ENCODE data around the gene OPCML. TPM values are rescaled to one million over a fixed set of nuclear protein-coding genes. Genes with fewer than 3 reads are reported as not detected.

OPCML gene
- total and polyA plus RNA-seq, 4 donors = 16.6 to 70.3 (median 58.1) TPM

DNA sequence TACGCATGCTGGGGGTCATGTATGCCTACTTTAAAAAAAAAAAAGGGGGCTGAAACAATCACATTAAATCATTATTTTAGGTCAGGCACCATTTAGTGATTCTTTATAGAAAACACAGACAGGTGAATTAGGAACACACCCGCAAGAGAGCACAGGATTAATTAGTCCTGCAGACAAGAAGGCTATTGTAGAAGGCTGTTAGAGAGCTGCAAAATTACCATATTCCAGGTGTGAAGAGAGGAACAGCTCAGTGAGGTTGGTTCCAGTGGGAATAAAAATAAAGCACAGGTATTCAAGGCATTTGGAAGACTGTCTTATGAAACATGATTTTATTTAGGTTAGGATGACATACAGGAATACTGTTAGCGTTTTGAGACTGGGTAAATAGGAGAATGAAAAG lies 649.1 kb downstream of the OPCML start:
- Histone ChIP-seq H3K27ac (ENCODE audit: low read depth, low read length) (no peak overlapping the region), H3K9me3 (ENCODE audit: control insufficient read depth, insufficient read depth, low read length) (no peaks in the 10 kb centered on the region), H3K4me3 (ENCODE audit: low read depth, low read length) (no peak overlapping the region), H3K4me1 (ENCODE audit: control insufficient read depth, insufficient read depth, low read length) (peaks cover 16% of the 10 kb centered on the region), H3K27me3 (ENCODE audit: control insufficient read depth, insufficient read depth, low read length) (no peaks in the 10 kb centered on the region), H3K36me3 (ENCODE audit: control insufficient read depth, insufficient read depth, low read length) (no peaks in the 10 kb centered on the region)
- DNase-seq (ENCODE audit: low read depth in 4 of 6, low spot score in 6 of 6) = peak in 1 of 6 donors; percentile 14
- WGBS (ENCODE audit: insufficient coverage) = 100% methylated on average over 2 of the region's 3 CpGs

DNA sequence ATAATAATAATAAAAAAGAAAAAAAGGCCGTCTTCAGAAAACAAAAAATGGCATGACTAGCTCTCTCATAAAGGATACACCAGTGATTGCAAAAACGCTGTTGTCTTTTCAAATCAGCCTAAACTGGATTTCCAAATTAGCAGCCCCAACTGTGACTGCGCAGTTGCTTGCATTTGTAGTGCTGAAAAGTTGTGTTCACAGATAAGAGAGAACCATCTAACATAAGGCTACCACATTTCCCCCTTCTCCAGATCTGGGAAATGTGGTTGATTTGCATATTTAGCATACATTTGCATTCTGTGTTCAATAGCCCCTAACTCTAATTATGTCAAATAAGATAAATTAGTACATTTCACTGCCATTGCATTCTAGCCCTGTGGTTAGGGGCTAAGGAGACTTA lies 650.7 kb downstream of the OPCML start:
- Histone ChIP-seq H3K9me3 (ENCODE audit: control insufficient read depth, insufficient read depth, low read length) (no peaks in the 10 kb centered on the region), H3K27ac (ENCODE audit: low read depth, low read length) (no peak overlapping the region), H3K4me1 (ENCODE audit: control insufficient read depth, insufficient read depth, low read length) (peaks cover 8% of the 10 kb centered on the region), H3K27me3 (ENCODE audit: control insufficient read depth, insufficient read depth, low read length) (no peaks in the 10 kb centered on the region), H3K4me3 (ENCODE audit: low read depth, low read length) (no peak overlapping the region), H3K36me3 (ENCODE audit: control insufficient read depth, insufficient read depth, low read length) (no peaks in the 10 kb centered on the region)
- DNase-seq (ENCODE audit: low read depth in 4 of 6, low spot score in 6 of 6) = peak in 2 of 6 donors; percentile 69 to 88
- no CpG with 5 or more reads among the region's 3 CpGs for WGBS (ENCODE audit: insufficient coverage)

DNA sequence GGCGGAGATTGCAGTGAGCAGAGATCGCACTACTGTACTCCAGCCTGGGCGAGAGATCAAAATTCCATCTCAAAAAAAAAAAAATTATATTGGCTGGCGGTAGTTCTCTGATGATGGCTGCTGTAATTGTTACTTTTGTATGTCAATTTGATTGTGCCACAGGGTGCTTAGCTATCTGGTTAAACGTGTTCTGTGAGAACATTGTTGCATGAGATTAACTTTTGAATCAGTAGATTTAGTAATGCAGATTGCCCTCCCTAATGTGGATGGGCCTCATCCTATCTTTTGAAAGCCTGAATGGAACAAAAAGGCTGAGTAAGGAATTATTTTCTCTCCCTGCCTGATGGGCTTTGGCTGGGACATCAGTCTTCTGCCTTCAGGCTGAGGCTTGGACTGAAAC lies 654.2 kb downstream of the OPCML start:
- peaks cover 3% of the 10 kb centered on the region for H3K4me1 ChIP-seq (ENCODE audit: control insufficient read depth, insufficient read depth, low read length)
- 80% methylated on average over 2 of the region's 5 CpGs for WGBS (ENCODE audit: insufficient coverage)
- no peak overlapping the region for H3K4me3 ChIP-seq (ENCODE audit: low read depth, low read length)
- no peak overlapping the region for H3K27ac ChIP-seq (ENCODE audit: low read depth, low read length)
- no peaks in the 10 kb centered on the region for H3K9me3 ChIP-seq (ENCODE audit: control insufficient read depth, insufficient read depth, low read length)
- no peaks in the 10 kb centered on the region for H3K27me3 ChIP-seq (ENCODE audit: control insufficient read depth, insufficient read depth, low read length)
- H3K36me3 ChIP-seq (ENCODE audit: control insufficient read depth, insufficient read depth, low read length) = no peaks in the 10 kb centered on the region
- DNase-seq (ENCODE audit: low read depth in 4 of 6, low spot score in 6 of 6) = no peak

DNA sequence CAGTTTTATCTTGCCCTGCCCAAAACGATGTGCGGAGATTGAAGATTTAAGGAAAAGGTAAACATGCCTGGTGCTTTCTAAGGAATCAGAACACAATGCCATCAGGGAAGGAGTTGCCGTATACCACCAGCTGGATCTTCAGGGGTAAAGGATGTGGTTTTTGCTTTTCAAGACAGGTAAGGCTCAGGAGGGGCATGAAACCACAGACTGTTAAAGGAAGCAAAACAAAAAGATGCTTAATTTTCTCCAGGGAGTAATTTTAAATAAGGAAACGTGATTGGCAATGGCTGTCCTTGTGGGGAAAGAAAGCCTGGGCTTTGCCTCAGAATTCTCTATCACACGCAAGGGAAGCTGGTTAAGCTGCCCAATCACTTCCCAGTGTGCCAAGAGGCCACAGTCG lies 655.6 kb downstream of the OPCML start:
- Histone ChIP-seq H3K36me3 (ENCODE audit: control insufficient read depth, insufficient read depth, low read length) (no peaks in the 10 kb centered on the region), H3K27me3 (ENCODE audit: control insufficient read depth, insufficient read depth, low read length) (no peaks in the 10 kb centered on the region), H3K4me1 (ENCODE audit: control insufficient read depth, insufficient read depth, low read length) (peaks cover 8% of the 10 kb centered on the region), H3K4me3 (ENCODE audit: low read depth, low read length) (no peak overlapping the region), H3K27ac (ENCODE audit: low read depth, low read length) (no peak overlapping the region), H3K9me3 (ENCODE audit: control insufficient read depth, insufficient read depth, low read length) (no peaks in the 10 kb centered on the region)
- 92% methylated on average over 4 of the region's 6 CpGs for WGBS (ENCODE audit: insufficient coverage)
- DNase-seq (ENCODE audit: low read depth in 4 of 6, low spot score in 6 of 6) = peak in 1 of 6 donors; percentile 63

DNA sequence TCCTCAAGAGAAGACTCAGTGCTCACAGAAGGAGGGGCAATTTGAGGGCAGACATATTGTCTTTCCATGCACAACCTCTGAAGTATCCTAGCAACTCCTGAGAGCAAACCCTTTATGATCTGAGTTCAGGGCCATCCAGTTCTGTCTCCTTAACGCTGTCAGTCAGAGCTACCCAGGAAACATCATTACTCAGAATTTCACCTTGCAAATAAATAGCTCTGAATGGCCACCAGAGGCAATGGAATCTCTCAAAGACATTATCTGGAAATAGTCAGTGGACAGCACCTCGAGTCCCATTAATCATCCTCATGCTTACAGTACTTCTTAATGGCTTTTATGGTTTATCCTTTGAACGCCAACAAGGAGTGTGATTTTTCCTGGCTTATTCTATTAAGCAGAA lies 656.1 kb downstream of the OPCML start:
- WGBS (ENCODE audit: insufficient coverage) = 40% methylated on average over 1 of the region's 3 CpGs
- Histone ChIP-seq H3K27ac (ENCODE audit: low read depth, low read length) (no peak overlapping the region), H3K4me1 (ENCODE audit: control insufficient read depth, insufficient read depth, low read length) (peaks cover 6% of the 10 kb centered on the region), H3K9me3 (ENCODE audit: control insufficient read depth, insufficient read depth, low read length) (no peaks in the 10 kb centered on the region), H3K27me3 (ENCODE audit: control insufficient read depth, insufficient read depth, low read length) (no peaks in the 10 kb centered on the region), H3K4me3 (ENCODE audit: low read depth, low read length) (no peak overlapping the region), H3K36me3 (ENCODE audit: control insufficient read depth, insufficient read depth, low read length) (no peaks in the 10 kb centered on the region)
- no peak for DNase-seq (ENCODE audit: low read depth in 4 of 6, low spot score in 6 of 6)

DNA sequence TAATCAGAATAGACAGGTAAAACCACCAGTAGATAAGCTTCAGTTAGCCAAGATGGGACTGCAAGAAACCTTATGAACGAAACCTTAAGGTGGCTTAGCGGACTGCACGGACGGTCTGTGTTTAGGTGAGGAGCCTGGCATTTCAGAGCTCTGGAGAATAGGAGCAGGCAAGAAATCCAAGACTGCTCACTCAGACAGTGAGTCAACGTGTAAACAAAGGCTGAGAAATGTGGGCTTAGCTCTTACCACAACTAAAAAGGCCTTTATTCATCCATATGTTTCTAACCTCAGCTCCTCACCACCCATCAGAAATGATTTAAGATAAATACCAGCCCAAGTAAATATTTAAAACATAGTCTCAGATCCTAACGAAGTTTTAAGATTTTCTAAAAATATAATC lies 657.7 kb downstream of the OPCML start:
- H3K36me3 ChIP-seq (ENCODE audit: control insufficient read depth, insufficient read depth, low read length) = no peaks in the 10 kb centered on the region
- no peaks in the 10 kb centered on the region for H3K9me3 ChIP-seq (ENCODE audit: control insufficient read depth, insufficient read depth, low read length)
- no peak overlapping the region for H3K27ac ChIP-seq (ENCODE audit: low read depth, low read length)
- peaks cover 4% of the 10 kb centered on the region for H3K4me1 ChIP-seq (ENCODE audit: control insufficient read depth, insufficient read depth, low read length)
- WGBS (ENCODE audit: insufficient coverage) = 100% methylated on average over 1 of the region's 6 CpGs
- DNase-seq (ENCODE audit: low read depth in 4 of 6, low spot score in 6 of 6) = no peak
- H3K27me3 ChIP-seq (ENCODE audit: control insufficient read depth, insufficient read depth, low read length) = no peaks in the 10 kb centered on the region
- H3K4me3 ChIP-seq (ENCODE audit: low read depth, low read length) = no peak overlapping the region

DNA sequence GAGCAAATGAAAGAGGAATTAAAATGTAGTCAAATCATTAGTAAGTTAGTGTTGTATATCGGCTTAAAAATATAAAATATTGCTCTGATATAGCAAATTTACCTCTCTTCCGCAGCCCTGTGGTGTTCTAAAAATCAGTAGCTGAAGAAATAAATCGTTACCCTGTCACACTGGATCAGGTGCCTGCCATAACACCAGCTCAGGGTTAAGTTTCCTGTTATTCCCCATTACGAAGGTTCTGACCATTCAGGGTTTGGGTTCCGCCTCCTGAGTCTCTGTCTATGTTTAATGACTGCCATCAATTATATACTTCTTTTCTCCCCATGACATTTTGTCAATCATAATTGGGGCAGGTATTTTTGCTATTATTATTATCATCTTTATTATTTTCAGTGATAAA lies 658.5 kb downstream of the OPCML start:
- H3K9me3 ChIP-seq (ENCODE audit: control insufficient read depth, insufficient read depth, low read length) = no peaks in the 10 kb centered on the region
- peaks cover 5% of the 10 kb centered on the region for H3K4me1 ChIP-seq (ENCODE audit: control insufficient read depth, insufficient read depth, low read length)
- no peak overlapping the region for H3K27ac ChIP-seq (ENCODE audit: low read depth, low read length)
- 60% methylated on average over 1 of the region's 5 CpGs for WGBS (ENCODE audit: insufficient coverage)
- no peaks in the 10 kb centered on the region for H3K36me3 ChIP-seq (ENCODE audit: control insufficient read depth, insufficient read depth, low read length)
- no peaks in the 10 kb centered on the region for H3K27me3 ChIP-seq (ENCODE audit: control insufficient read depth, insufficient read depth, low read length)
- no peak for DNase-seq (ENCODE audit: low read depth in 4 of 6, low spot score in 6 of 6)
- H3K4me3 ChIP-seq (ENCODE audit: low read depth, low read length) = no peak overlapping the region

DNA sequence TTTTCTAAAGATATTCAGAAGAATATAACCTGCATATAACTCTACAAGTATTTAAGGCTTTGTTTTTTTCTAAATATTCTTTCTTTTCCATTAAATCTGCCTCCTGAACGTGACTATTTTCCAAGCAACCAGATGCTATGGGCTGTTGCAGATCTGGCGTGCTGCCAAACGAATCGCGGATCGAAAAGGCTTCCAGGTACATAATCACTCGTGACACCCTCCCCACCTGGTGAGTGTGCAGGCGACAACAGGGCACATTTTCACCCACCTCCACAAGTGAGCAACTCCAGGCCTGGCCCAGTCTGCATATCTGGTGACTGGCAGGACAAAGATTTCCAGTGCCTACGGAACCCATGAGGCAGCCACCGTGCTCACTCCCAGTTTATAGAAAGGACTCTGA lies 660.1 kb downstream of the OPCML start:
- WGBS (ENCODE audit: insufficient coverage) = 84% methylated on average over 8 of the region's 10 CpGs
- peak in 1 of 6 donors; percentile 61 for DNase-seq (ENCODE audit: low read depth in 4 of 6, low spot score in 6 of 6)
- peaks cover 9% of the 10 kb centered on the region for H3K4me1 ChIP-seq (ENCODE audit: control insufficient read depth, insufficient read depth, low read length)
- H3K36me3 ChIP-seq (ENCODE audit: control insufficient read depth, insufficient read depth, low read length) = no peaks in the 10 kb centered on the region
- H3K9me3 ChIP-seq (ENCODE audit: control insufficient read depth, insufficient read depth, low read length) = no peaks in the 10 kb centered on the region
- no peaks in the 10 kb centered on the region for H3K27me3 ChIP-seq (ENCODE audit: control insufficient read depth, insufficient read depth, low read length)
- no peak overlapping the region for H3K4me3 ChIP-seq (ENCODE audit: low read depth, low read length)
- H3K27ac ChIP-seq (ENCODE audit: low read depth, low read length) = no peak overlapping the region

DNA sequence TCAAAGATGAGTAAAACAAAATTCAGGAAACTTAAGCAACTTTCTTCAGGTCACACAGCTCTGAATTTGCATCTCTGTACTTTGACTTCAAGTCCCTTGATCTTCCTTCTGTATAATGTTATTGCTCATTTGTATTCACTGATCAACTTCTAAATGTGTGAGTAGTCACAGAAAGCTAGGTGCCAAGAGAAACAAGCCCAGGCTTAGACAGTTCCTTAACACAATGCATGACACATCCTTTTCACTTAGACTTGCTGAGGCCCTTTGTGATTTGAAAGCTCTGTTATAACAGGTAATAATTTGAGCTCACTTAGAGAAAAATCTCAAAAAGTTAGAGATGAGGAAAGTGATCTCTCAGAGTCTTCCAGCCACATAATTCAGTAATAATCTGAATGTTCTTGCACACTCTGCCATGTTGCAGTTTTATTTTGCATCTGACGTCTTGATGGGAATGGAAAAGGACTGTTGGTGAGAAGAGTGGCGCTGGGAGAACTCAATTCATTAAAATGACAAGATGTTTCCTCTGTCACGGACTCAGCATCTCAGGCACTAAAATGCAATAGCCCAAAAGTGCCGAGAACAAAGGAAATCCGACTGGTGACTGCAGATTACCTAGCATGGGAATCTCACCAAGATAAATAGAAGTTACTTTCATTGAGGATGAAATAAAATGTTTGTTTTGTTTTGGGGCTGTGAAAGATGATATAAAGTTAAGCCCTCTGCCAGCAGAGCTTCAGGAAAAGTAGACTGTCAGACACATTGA lies 665.3 kb downstream of the OPCML start:
- H3K9me3 ChIP-seq (ENCODE audit: control insufficient read depth, insufficient read depth, low read length) = no peaks in the 10 kb centered on the region
- no peaks in the 10 kb centered on the region for H3K27me3 ChIP-seq (ENCODE audit: control insufficient read depth, insufficient read depth, low read length)
- H3K27ac ChIP-seq (ENCODE audit: low read depth, low read length) = no peak overlapping the region
- peaks cover 5% of the 10 kb centered on the region for H3K4me1 ChIP-seq (ENCODE audit: control insufficient read depth, insufficient read depth, low read length)
- no peaks in the 10 kb centered on the region for H3K36me3 ChIP-seq (ENCODE audit: control insufficient read depth, insufficient read depth, low read length)
- no peak overlapping the region for H3K4me3 ChIP-seq (ENCODE audit: low read depth, low read length)
- DNase-seq (ENCODE audit: low read depth in 4 of 6, low spot score in 6 of 6) = no peak
- WGBS (ENCODE audit: insufficient coverage) = 42% methylated on average over 4 of the region's 5 CpGs

DNA sequence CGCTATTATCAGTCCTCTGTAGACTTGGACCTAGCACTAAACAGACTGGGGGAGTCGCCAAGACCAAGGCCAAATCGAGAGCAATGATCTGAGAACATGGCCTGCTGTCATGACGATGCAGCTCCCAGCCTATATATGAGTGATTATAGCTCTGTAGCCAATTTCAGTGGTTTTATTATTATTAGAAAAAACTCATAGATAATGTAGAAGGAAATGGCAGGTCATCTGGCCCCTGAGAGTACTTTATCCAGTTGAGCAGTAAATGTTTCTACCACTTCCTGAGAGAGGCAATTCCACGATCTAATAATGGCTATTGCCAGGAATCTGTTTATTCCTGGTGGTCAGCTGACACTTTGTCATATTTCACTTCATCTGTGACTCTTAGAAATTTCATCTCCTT lies 666.7 kb downstream of the OPCML start:
- DNase-seq (ENCODE audit: low read depth in 4 of 6, low spot score in 6 of 6) = peak in 1 of 6 donors; percentile 62
- Histone ChIP-seq H3K4me3 (ENCODE audit: low read depth, low read length) (no peak overlapping the region), H3K36me3 (ENCODE audit: control insufficient read depth, insufficient read depth, low read length) (no peaks in the 10 kb centered on the region), H3K27me3 (ENCODE audit: control insufficient read depth, insufficient read depth, low read length) (no peaks in the 10 kb centered on the region), H3K27ac (ENCODE audit: low read depth, low read length) (no peak overlapping the region), H3K4me1 (ENCODE audit: control insufficient read depth, insufficient read depth, low read length) (peaks cover 5% of the 10 kb centered on the region), H3K9me3 (ENCODE audit: control insufficient read depth, insufficient read depth, low read length) (no peaks in the 10 kb centered on the region)
- 80% methylated on average over 2 of the region's 5 CpGs for WGBS (ENCODE audit: insufficient coverage)

All from spinal cord (tissue), 10 donors.